ENCODE measurements around the gene SBSN.
A peak's percentile ranks its signal among the peaks of the same experiment; 100 is the strongest.

SBSN gene

DNA sequence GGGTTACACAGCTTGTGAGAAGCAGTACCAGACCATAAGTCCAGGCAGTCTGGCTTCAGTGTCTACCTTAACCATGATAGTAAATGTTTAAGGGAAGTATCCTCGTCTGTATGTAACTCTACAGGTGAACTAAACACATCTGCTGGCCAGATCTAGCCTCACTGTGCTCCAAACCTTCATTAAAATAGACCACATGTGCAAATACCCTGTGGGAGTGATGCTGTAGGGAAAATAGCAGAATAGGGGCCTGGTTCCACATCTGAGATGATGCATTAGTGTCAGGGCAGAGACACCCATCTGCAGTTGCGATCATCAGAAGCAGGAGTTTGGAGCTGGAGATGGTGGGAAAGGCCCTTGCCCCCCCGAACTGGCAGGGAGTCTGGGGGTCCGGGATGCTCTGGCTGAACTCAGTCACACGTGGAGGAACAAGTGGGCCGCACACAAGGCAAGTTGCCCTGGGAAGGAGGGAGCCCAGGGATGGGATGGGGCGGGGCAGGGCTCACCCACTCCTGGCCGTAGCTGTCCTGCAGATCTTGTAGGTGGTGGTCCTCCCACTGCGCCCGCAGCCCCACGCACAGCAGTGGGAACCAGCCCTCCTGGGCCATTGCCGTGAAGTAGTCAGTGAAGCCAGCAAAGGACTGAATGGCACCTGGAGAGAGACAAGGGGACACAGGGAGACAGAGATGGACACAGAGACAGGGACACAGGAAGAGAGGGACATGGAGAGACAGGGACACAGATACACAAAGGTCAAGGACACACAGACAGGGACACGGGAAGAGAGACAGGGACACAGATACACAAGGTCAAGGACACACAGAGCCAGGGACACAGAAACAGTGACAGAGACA lies 24.6 kb upstream of the SBSN start:
- 85% methylated on average over 13 of the region's 13 CpGs for WGBS
- Histone ChIP-seq H3K4me3 (ENCODE audit: low read length) (no peak overlapping the region), H3K27ac (ENCODE audit: low read depth, low read length) (no peak overlapping the region), H3K9me3 (ENCODE audit: insufficient read depth, low read depth, low read length) (no peaks in the 10 kb centered on the region), H3K4me1 (ENCODE audit: insufficient read depth, low read length) (no peaks in the 10 kb centered on the region), H3K27me3 (ENCODE audit: insufficient read depth, low read length) (peaks cover 6% of the 10 kb centered on the region; the same call in 1 of the 2 replicates), H3K36me3 (ENCODE audit: insufficient read depth, low read length) (peaks cover 11% of the 10 kb centered on the region; the same call in 1 of the 2 replicates), H3K9ac (ENCODE audit: low read depth, low read length) (no peak overlapping the region)

DNA sequence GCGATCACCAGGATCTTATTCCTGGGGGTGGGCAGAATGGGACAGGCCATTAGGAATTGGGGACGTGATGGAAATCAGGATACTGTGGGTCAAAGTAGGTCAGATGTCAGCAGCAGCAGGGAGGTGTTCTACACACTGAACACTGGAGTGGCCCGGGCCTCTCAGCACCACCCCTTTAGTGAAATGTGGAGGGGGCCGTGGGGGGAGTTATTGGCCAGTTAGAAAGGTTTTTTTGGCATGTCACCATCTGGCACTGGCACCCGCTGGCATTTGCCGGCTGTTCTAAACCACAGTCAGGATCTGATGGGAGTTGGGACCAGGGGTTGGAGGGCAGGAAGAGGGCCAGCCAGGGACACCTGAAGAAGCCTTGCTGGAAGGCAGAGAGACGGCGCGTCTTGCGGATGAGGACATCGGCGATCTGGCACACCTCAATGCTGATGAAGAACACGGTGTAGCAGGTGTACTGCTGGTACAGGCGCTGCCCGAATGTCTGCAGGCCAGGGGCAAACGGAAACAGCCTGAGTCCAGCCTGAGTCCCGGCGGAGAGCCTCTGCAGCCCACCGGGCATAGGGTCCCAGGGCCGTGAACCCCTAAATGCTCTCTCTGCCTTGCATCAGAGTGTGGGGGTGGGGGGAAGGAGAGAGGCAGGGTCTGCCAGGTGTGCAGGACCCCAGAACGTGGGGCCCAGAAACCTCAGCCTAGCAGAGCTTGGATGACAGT lies 23.1 kb upstream of the SBSN start:
- Histone ChIP-seq H3K36me3 (ENCODE audit: insufficient read depth, low read length) (peaks cover 23% of the 10 kb centered on the region), H3K9ac (ENCODE audit: low read depth, low read length) (no peak overlapping the region), H3K4me3 (ENCODE audit: low read length) (no peak overlapping the region), H3K27ac (ENCODE audit: low read depth, low read length) (no peak overlapping the region), H3K4me1 (ENCODE audit: insufficient read depth, low read length) (peaks cover 3% of the 10 kb centered on the region; the same call in 1 of the 2 replicates), H3K27me3 (ENCODE audit: insufficient read depth, low read length) (peaks cover under 1% of the 10 kb centered on the region; the same call in 1 of the 2 replicates), H3K9me3 (ENCODE audit: insufficient read depth, low read depth, low read length) (no peaks in the 10 kb centered on the region)
- 93% methylated on average over 21 of the region's 21 CpGs for WGBS

DNA sequence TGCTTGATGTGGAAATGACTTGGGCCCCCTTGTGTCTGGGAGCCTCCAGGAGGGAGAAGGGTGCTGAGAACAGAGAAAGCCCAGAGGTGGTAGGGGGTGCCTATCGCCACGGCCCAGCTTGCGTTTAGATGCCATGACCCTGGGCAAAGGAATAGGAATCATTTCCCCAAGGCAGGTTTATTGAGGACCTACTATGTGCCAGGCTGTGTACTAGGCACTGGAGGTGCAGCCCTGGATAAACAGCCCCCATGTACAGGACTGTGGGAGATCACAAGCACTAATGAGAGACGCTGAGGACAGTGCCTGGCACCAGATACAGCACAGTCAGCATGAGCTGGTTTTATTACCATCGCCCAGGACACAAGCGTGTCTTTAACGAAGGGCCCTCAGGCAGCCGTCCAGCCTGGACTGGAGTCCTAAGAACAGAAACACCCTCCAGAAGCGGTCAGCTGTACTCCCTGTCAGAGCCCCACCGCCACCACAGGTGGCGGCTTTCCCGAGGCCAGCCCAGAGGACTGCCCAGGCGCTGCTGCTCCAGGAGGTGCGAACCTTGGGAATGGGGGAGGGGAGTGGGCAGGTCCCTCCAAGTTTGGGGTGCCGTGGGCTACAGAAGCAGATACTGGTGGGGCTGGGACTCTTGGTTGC lies 21.9 kb upstream of the SBSN start:
- Histone ChIP-seq H3K4me1 (ENCODE audit: insufficient read depth, low read length) (peaks cover 3% of the 10 kb centered on the region; the same call in 1 of the 2 replicates), H3K4me3 (ENCODE audit: low read length) (no peak overlapping the region), H3K9me3 (ENCODE audit: insufficient read depth, low read depth, low read length) (no peaks in the 10 kb centered on the region), H3K9ac (ENCODE audit: low read depth, low read length) (no peak overlapping the region), H3K27ac (ENCODE audit: low read depth, low read length) (no peak overlapping the region), H3K27me3 (ENCODE audit: insufficient read depth, low read length) (no peaks in the 10 kb centered on the region), H3K36me3 (ENCODE audit: insufficient read depth, low read length) (peaks cover 23% of the 10 kb centered on the region)
- 95% methylated on average over 15 of the region's 15 CpGs for WGBS

DNA sequence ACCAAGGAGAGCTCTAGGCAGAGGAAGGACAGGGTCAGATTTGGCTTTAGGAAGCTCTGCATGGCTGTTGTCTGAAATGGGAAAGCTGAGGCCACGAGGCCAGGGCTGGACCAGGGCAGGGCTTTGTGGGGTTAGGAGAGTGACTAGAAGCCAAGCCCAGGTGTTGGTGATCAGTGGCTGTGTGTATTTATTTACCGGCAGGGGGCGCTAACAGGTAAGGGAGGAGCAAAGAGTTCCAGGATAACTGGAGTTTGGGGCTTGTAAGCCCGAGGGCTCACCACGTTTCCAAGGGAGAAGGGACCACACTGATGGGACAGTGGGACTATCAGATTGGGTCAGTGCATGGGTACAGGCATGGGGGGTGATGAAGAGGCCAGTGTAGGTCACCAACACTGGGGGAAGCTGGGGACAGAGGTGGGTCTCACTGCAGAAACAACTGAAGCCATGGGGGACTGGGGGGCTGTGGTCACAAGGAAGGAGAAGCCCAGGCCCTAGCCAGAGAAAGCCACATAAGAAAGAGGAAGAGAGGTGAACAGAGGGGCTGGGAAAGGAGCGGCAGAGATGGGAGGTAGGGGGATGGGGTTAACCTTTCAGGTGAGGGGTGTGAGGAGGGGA lies 21.2 kb upstream of the SBSN start:
- Histone ChIP-seq H3K27me3 (ENCODE audit: insufficient read depth, low read length) (no peaks in the 10 kb centered on the region), H3K9ac (ENCODE audit: low read depth, low read length) (no peak overlapping the region), H3K9me3 (ENCODE audit: insufficient read depth, low read depth, low read length) (no peaks in the 10 kb centered on the region), H3K27ac (ENCODE audit: low read depth, low read length) (no peak overlapping the region), H3K4me1 (ENCODE audit: insufficient read depth, low read length) (peaks cover 6% of the 10 kb centered on the region), H3K4me3 (ENCODE audit: low read length) (no peak overlapping the region), H3K36me3 (ENCODE audit: insufficient read depth, low read length) (peaks cover 23% of the 10 kb centered on the region)
- 31% methylated on average over 6 of the region's 6 CpGs for WGBS

- 91% methylated on average over 8 of the region's 8 CpGs for WGBS
- Histone ChIP-seq H3K4me3 (ENCODE audit: low read length) (peak overlapping the region; percentile 84), H3K9ac (ENCODE audit: low read depth, low read length) (peak overlapping the region; percentile 97; the same call in 1 of the 2 replicates), H3K9me3 (ENCODE audit: insufficient read depth, low read depth, low read length) (no peaks in the 10 kb centered on the region), H3K27me3 (ENCODE audit: insufficient read depth, low read length) (no peaks in the 10 kb centered on the region), H3K27ac (ENCODE audit: low read depth, low read length) (no peak overlapping the region), H3K36me3 (ENCODE audit: insufficient read depth, low read length) (peaks cover 37% of the 10 kb centered on the region), H3K4me1 (ENCODE audit: insufficient read depth, low read length) (peaks cover 7% of the 10 kb centered on the region)
These were observed 18.4 kb upstream of the SBSN start for GRCh38 chr19:35546532-35546931.

- Histone ChIP-seq H3K4me3 (ENCODE audit: low read length) (peak overlapping the region; percentile 84), H3K9ac (ENCODE audit: low read depth, low read length) (peak overlapping the region; percentile 97), H3K27ac (ENCODE audit: low read depth, low read length) (peak overlapping the region; percentile 66), H3K9me3 (ENCODE audit: insufficient read depth, low read depth, low read length) (no peaks in the 10 kb centered on the region), H3K4me1 (ENCODE audit: insufficient read depth, low read length) (peaks cover 7% of the 10 kb centered on the region), H3K27me3 (ENCODE audit: insufficient read depth, low read length) (no peaks in the 10 kb centered on the region), H3K36me3 (ENCODE audit: insufficient read depth, low read length) (peaks cover 41% of the 10 kb centered on the region)
- 6% methylated on average over 27 of the region's 27 CpGs for WGBS
These were observed 17.8 kb upstream of the SBSN start for GRCh38 chr19:35545855-35546381.

GRCh38 chr19:35545001-35545854 lies 17.1 kb upstream of the SBSN start, which contains the start of gene TMEM147:
TMEM147 (plus strand) TSS chr19:35545626; CDS start chr19:35545740, 114 bp downstream.
- under 1% methylated on average over 84 of the region's 85 CpGs for WGBS
- Histone ChIP-seq H3K4me3 (ENCODE audit: low read length) (peak within 1 kb of the TSS; percentile 84), H3K27ac (ENCODE audit: low read depth, low read length) (peak within 1 kb of the TSS; percentile 78)

DNA sequence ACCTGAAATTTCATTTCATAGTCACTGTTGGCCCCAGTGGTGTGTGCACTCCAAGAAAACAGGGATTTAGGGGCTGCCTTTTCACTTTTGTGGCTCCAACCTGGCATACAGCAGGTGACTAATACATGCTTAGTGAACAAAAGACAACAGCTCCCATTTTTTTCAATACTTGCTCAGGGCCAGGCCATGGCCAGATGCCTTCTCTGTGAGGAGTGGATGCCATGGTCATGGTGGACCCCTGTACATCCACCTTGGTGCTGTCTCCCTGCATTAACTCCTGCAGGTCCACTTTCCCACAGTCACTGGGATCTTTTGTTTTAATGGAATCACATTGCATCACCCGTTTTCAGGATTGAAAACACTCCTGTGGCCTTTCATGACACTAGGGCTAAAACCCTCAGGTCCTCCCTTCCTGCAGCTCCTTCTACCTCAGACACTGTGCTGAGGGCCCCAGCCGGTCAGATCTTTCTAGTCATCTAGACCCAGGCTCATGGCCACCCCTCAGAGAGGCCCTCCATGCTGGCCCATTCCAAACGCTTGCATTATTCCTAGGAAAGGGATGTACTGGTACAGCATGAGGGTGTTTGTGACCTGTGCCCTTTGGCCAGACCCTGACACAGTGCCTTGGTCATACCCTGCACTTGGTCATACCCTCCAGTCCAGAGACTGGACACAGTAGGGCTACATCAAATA lies 16.1 kb upstream of the SBSN start:
- Histone ChIP-seq H3K27me3 (ENCODE audit: insufficient read depth, low read length) (no peaks in the 10 kb centered on the region), H3K4me1 (ENCODE audit: insufficient read depth, low read length) (peaks cover 7% of the 10 kb centered on the region), H3K36me3 (ENCODE audit: insufficient read depth, low read length) (peaks cover 38% of the 10 kb centered on the region), H3K9me3 (ENCODE audit: insufficient read depth, low read depth, low read length) (no peaks in the 10 kb centered on the region), H3K27ac (ENCODE audit: low read depth, low read length) (no peak overlapping the region), H3K9ac (ENCODE audit: low read depth, low read length) (peak overlapping the region; percentile 97), H3K4me3 (ENCODE audit: low read length) (peak overlapping the region; percentile 84)
- 82% methylated on average over 3 of the region's 3 CpGs for WGBS

More at GRCh38 chr19:35545001-35545854, 17.1 kb upstream of the SBSN start, which contains the start of gene TMEM147:
- H3K36me3 ChIP-seq (ENCODE audit: insufficient read depth, low read length), result peaks cover 38% of the 10 kb centered on the region
- peak within 1 kb of the TSS; percentile 97 for H3K9ac ChIP-seq (ENCODE audit: low read depth, low read length)
- H3K9me3 ChIP-seq (ENCODE audit: insufficient read depth, low read depth, low read length), result no peaks in the 10 kb centered on the region
- no peaks in the 10 kb centered on the region for H3K27me3 ChIP-seq (ENCODE audit: insufficient read depth, low read length)
- peaks cover 7% of the 10 kb centered on the region for H3K4me1 ChIP-seq (ENCODE audit: insufficient read depth, low read length)

DNA sequence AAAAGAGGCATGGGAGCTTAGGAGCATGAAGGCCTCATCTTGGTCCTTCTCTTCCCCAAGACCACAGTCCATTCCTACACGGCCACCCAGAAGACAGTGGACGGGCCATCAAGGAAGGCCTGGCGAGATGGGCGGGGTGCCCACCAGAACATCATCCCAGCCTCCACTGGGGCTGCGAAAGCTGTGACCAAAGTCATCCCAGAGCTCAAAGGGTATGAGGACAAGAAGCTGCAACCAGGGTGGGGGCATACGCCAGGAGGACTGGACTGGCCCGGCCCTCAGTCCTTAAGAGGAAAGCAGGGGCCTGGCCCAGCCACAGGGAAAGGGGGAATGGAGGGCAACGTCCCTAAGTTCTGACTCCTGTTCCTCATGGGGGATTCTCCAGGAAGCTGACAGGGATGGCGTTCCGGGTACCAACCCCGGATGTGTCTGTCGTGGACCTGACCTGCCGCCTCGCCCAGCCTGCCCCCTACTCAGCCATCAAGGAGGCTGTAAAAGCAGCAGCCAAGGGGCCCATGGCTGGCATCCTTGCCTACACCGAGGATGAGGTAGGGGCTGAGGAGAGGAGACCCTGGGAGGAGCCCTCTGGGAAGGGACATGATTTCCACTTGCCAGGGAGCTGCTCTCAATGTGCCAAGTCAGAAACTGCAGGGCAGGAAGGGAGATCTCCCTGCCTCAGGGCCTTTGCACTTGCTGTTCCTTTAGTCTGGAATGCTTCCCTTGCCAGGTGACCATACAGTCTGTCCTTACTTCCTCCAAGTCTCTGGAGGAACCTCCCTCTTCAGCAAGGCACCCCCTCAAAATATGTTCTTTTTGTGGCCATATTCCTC lies 15.4 kb upstream of the SBSN start:
- peak overlapping the region; percentile 84; the same call in 1 of the 2 replicates for H3K4me3 ChIP-seq (ENCODE audit: low read length)
- peaks cover 38% of the 10 kb centered on the region for H3K36me3 ChIP-seq (ENCODE audit: insufficient read depth, low read length)
- no peak overlapping the region for H3K9ac ChIP-seq (ENCODE audit: low read depth, low read length)
- H3K9me3 ChIP-seq (ENCODE audit: insufficient read depth, low read depth, low read length), result no peaks in the 10 kb centered on the region
- no peak overlapping the region for H3K27ac ChIP-seq (ENCODE audit: low read depth, low read length)
- 95% methylated on average over 15 of the region's 15 CpGs for WGBS
- H3K27me3 ChIP-seq (ENCODE audit: insufficient read depth, low read length), result no peaks in the 10 kb centered on the region
- peaks cover 7% of the 10 kb centered on the region for H3K4me1 ChIP-seq (ENCODE audit: insufficient read depth, low read length)
